GM12873 (cell line): Measurements from ENCODE around the gene F2.

ENCODE experiments used
- CTCF ChIP-seq: IDR thresholded peaks from 2 replicates; pipeline ENCODE4 v1.5.1; 2012; ENCODE audit warnings: low read depth, mild to moderate bottlenecking, moderate library complexity, low read length, control low read depth; ENCODE audit not compliant: insufficient read depth; ENCODE audit errors: missing control alignments

The F2 gene

DNA sequence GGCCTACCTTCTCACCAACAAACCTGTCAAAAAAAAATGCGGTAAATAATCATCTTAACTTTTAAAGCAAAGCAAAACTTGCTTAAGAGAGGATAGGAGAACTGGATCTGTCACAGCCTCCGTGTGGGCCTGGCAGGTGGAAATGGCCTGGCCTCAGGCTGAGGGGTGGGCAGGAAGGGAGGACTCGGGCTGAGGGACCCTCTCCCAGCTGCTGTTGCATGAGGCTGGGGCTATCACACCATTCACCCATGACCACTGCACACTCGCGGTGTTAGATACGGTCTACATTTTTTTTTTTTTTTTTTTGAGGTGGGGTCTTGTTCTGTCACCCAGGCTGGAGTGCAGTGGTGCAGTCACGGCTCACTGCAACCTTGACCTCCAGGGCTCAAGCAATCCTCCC lies 43.1 kb upstream of the F2 start:
- TF ChIP-seq CTCF = no peak

DNA sequence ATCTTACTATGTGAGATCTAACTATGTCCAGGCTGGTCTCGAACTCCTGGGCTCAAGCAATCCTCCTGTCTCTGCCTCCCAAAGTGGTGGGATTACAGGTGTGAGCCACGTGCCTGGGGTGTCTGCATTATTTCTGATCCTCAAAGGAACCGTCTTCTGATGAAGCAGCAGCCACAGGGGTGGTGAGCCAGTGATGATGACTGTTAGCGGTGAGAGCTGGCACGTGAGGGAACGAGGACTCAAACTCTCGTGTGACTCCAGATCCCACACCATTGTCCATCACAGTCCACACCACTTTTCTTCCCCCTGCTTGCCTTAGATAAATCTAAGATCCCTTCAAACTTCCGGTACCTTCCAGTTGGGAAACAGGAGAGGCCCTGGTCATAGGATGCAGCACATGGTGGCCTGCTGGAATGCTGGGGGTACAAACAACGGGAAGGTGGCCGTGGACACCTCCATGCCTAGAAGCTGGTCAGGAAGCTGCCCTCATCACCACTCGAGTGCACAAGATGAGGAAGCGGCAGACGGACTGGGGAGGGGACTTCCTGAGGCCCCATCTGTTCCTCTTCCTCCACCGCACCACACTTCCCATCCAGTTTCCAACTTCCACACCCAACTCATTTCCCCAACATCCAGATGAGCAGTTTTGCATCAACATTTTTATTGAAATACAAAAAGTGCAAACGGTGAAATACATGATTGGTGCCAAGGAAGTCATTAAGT lies 42.4 kb upstream of the F2 start:
- no peak for TF ChIP-seq CTCF

DNA sequence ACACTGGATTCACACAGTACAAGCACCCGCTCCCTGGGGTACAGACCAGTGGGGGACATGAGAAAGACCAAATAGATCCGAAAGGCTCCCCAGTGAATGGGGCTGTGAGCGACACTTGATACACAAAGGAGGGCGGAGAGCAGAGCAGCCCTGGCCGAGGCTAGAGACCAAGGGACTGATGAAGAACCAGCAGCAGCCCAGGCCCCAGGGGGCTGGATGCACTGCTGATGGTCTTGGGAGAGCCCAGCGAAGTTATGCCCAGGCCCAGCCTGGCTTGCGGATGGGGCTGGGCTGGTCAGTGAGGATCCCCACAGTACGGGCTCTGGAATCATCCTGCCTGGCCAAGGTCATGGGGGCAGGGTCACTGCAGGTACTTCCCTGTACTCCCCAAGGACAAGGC lies 41.8 kb upstream of the F2 start:
- no peak for TF ChIP-seq CTCF

DNA sequence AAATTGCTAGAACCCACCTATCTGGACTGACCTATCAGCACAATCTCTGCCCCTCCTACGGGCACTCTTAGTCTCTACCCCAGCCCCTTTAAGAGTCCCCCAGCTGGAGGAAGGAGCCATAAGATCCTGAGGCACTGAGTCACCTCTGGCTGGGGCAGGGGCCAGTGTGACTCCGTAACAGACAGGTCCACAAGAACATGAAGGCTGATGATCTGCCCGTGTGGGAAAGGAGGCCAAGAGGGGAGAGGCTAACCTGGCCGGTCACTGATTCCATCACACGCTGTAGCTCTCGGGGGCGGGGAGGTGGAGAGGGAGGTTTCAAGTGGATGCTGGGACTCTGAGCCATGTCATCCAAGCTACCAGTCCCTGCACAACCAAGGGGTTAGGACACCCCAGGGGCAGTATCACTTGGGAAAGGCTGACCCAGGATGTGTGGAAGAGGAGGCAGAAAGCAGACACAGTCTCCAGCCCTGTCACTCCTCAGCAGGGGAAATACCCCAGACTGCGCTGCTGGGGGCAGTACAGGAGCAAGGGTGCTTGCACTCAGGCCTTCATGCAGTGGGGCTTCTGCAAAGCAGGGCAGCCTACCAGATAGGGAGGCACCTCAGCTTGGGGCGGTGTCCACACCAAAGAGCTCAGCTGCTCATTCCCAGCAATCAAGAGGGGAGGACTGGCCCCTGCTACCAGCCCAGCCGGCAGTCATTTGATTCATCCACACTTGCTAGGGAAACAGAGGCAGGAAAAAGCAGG lies 40.8 kb upstream of the F2 start:
- no peak for TF ChIP-seq CTCF

- TF ChIP-seq CTCF = no peak
These were observed 40.3 kb upstream of the F2 start for GRCh38 chr11:46678741-46679130.

DNA sequence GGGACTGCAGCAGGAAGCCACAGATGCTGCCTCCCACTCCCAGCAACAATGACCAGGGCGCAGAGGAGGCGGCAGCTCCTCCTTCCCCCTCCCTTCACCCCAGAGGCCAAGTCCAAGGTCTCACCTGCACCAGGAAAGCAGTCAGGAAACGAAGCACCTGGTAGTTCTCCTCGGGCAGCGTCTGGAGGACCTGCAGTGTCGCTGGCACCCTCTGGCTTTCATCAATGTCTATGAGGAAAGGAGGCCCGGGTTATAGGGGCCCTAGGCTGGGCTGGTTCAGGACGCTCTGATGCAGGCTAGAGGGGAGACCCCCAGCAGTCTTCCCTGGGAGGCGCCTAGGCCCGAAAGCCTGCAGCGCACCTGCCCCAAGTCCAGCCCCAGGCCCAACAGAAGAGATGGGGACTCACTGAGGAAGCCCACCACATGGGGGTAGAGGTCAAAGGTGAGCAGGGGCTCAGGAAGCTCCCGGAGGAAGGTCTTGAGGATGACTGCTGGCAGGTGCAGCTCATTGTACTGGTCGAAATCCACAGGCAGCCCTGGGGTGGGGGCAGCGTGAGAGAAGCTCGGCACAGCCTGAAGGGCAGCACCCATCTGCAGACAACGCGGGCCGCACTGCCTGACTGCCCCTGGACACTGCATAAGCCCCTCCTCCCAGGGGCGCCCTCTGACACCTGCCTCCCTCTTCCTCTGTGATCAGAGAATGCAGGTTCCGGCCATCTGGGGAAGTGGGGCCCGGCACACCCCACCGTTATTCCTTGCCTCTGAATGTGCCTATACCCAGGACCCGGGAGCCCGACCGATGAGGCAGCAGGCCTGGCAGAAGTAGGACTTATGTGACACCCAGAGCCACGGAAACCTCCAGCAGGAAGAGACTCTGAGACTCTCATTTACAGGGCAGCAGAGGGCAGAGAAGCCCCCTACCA lies 39.5 kb upstream of the F2 start:
- TF ChIP-seq CTCF = no peak
